ENCODE data around the gene NUP214. TPM values are rescaled to one million over a fixed set of nuclear protein-coding genes. Genes with fewer than 3 reads are reported as not detected.

Gene NUP214
- total RNA-seq, 1 experiment from 2014 or later, result 25.6 TPM

GRCh38 chr9:131103024-131103423 lies 22.4 kb upstream of the NUP214 start:
- Histone ChIP-seq H3K36me3 (ENCODE audit: low read depth, low read length) (no peaks in the 10 kb centered on the region), H3K9ac (ENCODE audit: low read length) (no peak overlapping the region), H3K4me1 (ENCODE audit: insufficient read depth, low read length) (no peaks in the 10 kb centered on the region), H3K79me2 (ENCODE audit: low read length) (no peaks in the 10 kb centered on the region), H3K9me2 (replicated peaks; ENCODE audit: low read length) (no peaks in the 10 kb centered on the region), H4K20me1 (ENCODE audit: low read length) (no peaks in the 10 kb centered on the region), H3K27me3 (ENCODE audit: low read length) (no peaks in the 10 kb centered on the region), H3K4me2 (ENCODE audit: low read length) (no peak overlapping the region), H3K27ac (ENCODE audit: low read length) (no peak overlapping the region), H2AFZ (ENCODE audit: low read length) (no peak overlapping the region), H3K4me3 (ENCODE audit: low read length) (no peak overlapping the region), H3F3A (ENCODE audit: low read length, unreplicated experiment) (no peaks in the 10 kb centered on the region), H3K9me3 (ENCODE audit: low read length) (no peaks in the 10 kb centered on the region)
- ATAC-seq (no peak), DNase-seq (no peak)
- CTCF ChIA-PET, result no interaction called here
- TF ChIP-seq CTCF (conservative IDR thresholded peaks at IDR 0.05; ENCODE audit: low read depth, low read length) (no peak), EZH2 (IDR thresholded peaks at IDR 0.05; ENCODE audit: low read length, unreplicated experiment) (no peak), EZH2phosphoT487 (IDR thresholded peaks at IDR 0.05; ENCODE audit: borderline replicate concordance, low read length) (no peak)
- POLR2A ChIA-PET (ENCODE audit: unreplicated experiment), result no interaction called here
- intact Hi-C loops (cut with micrococcal nuclease), result no loop called here
- no TSS peak for BruUV-seq (replicated peaks)

- H3F3A ChIP-seq (ENCODE audit: low read length, unreplicated experiment), result no peaks in the 10 kb centered on the region
These were observed 21.9 kb upstream of the NUP214 start for GRCh38 chr9:131103535-131103934.

More at GRCh38 chr9:131103535-131103934, 21.9 kb upstream of the NUP214 start:
- Histone ChIP-seq H3K4me3 (ENCODE audit: low read length) (no peak overlapping the region), H3K9ac (ENCODE audit: low read length) (no peak overlapping the region), H3K79me2 (ENCODE audit: low read length) (no peaks in the 10 kb centered on the region), H3K27ac (ENCODE audit: low read length) (no peak overlapping the region), H4K20me1 (ENCODE audit: low read length) (no peaks in the 10 kb centered on the region), H3K36me3 (ENCODE audit: low read depth, low read length) (no peaks in the 10 kb centered on the region), H3K4me2 (ENCODE audit: low read length) (no peak overlapping the region), H3K4me1 (ENCODE audit: insufficient read depth, low read length) (no peaks in the 10 kb centered on the region), H3K9me2 (replicated peaks; ENCODE audit: low read length) (no peaks in the 10 kb centered on the region), H3K27me3 (ENCODE audit: low read length) (no peaks in the 10 kb centered on the region), H2AFZ (ENCODE audit: low read length) (no peak overlapping the region), H3K9me3 (ENCODE audit: low read length) (no peaks in the 10 kb centered on the region)
- TF ChIP-seq EZH2 (IDR thresholded peaks at IDR 0.05; ENCODE audit: low read length, unreplicated experiment) (no peak), EZH2phosphoT487 (IDR thresholded peaks at IDR 0.05; ENCODE audit: borderline replicate concordance, low read length) (no peak), CTCF (conservative IDR thresholded peaks at IDR 0.05; ENCODE audit: low read depth, low read length) (no peak)
- ATAC-seq (no peak), DNase-seq (no peak)
- CTCF ChIA-PET, result no interaction called here
- POLR2A ChIA-PET (ENCODE audit: unreplicated experiment), result no interaction called here
- intact Hi-C loops (cut with micrococcal nuclease), result no loop called here
- no TSS peak for BruUV-seq (replicated peaks)
